Hippocampal formation (tissue), 2 donors: Measurements from ENCODE around the gene NLK.
"Not testable (repeated sequence)": the region's sequence is repeated elsewhere in the genome, so short reads cannot be mapped to it uniquely, and the experiment has no call there.

ENCODE experiments used
- DNase-seq, 2 donors: peaks; one replicate each; lab custom pipeline; 2025; lab: John Stamatoyannopoulos, UW

NLK gene

GRCh38 chr17:28042657-28042720 is at the start of gene NLK:
Gene NLK (plus strand): TSS chr17:28042677. CDS start chr17:28042874, 197 bp downstream.
- no peak for DNase-seq

GRCh38 chr17:27993161-27993695 is 49.2 kb upstream of the NLK start:
- DNase-seq, result peak; percentile 77 to 82

- peak; percentile 50 to 72 for DNase-seq
Measured at GRCh38 chr17:27993723-27994310, 48.7 kb upstream of the NLK start.

GRCh38 chr17:27994586-27994985 is 47.9 kb upstream of the NLK start:
- peak in 1 of 2 donors; percentile 77 for DNase-seq

- no peak for DNase-seq
Measured at GRCh38 chr17:27995554-27995953, 46.9 kb upstream of the NLK start.

- DNase-seq, result no peak
Measured at GRCh38 chr17:27996202-27997043, 46.1 kb upstream of the NLK start.

GRCh38 chr17:27997044-27997401 is 45.5 kb upstream of the NLK start:
- no peak for DNase-seq

GRCh38 chr17:27997522-27997921 is 45.0 kb upstream of the NLK start:
- no peak for DNase-seq

- DNase-seq, result no peak
Measured at GRCh38 chr17:28001149-28001548, 41.3 kb upstream of the NLK start.

GRCh38 chr17:28004344-28004743 is 38.1 kb upstream of the NLK start:
- DNase-seq, result no peak

- not testable (repeated sequence) for DNase-seq
Measured at GRCh38 chr17:28007925-28008324, 34.6 kb upstream of the NLK start.

- DNase-seq, result no peak
Measured at GRCh38 chr17:28008513-28008912, 34.0 kb upstream of the NLK start.

- DNase-seq, result no peak
Measured at GRCh38 chr17:28010406-28010805, 32.1 kb upstream of the NLK start.

GRCh38 chr17:28018439-28019070 is 23.9 kb upstream of the NLK start:
- no peak for DNase-seq

- DNase-seq, result no peak
Measured at GRCh38 chr17:28020515-28020914, 22.0 kb upstream of the NLK start.

- DNase-seq, result no peak
Measured at GRCh38 chr17:28029044-28029443, 13.4 kb upstream of the NLK start.

GRCh38 chr17:28030386-28030785 is 12.1 kb upstream of the NLK start:
- DNase-seq, result no peak

GRCh38 chr17:28031174-28031573 is 11.3 kb upstream of the NLK start:
- no peak for DNase-seq

GRCh38 chr17:28033972-28034714 is 8.3 kb upstream of the NLK start:
- peak; percentile 12 to 39 for DNase-seq

- not testable (repeated sequence) for DNase-seq
Measured at GRCh38 chr17:28035452-28035851, 7.0 kb upstream of the NLK start.

GRCh38 chr17:28035884-28036283 is 6.6 kb upstream of the NLK start:
- not testable (repeated sequence) for DNase-seq

- no peak for DNase-seq
Measured at GRCh38 chr17:28038802-28039201, 3.7 kb upstream of the NLK start.

GRCh38 chr17:28039251-28039650 is 3.2 kb upstream of the NLK start:
- no peak for DNase-seq
